Mammary epithelial cell (primary cell): Measurements from ENCODE around the gene IMMP2L.

Experiments
- CTCF ChIP-seq, 2 donors: IDR thresholded peaks in 1 of 2; conservative IDR thresholded peaks in 1 of 2; 2 replicates each; pipeline ENCODE4 v1.5.1; 2011 to 2012; ENCODE audit warnings: inconsistent platforms in 2 of 2, low read length in 2 of 2, mild to moderate bottlenecking in 2 of 2, control low read depth in 1 of 2, low read depth in 1 of 2; ENCODE audit not compliant: insufficient read depth in 1 of 2; ENCODE audit errors: extremely low read depth in 1 of 2
- EZH2 ChIP-seq: IDR thresholded peaks from 2 replicates; pipeline ENCODE4 v1.6.1; 2012; ENCODE audit warnings: low read length, inconsistent platforms, borderline replicate concordance

- TF ChIP-seq EZH2 (no peak), CTCF (conservative IDR thresholded peaks at IDR 0.05 in 1 of 2, IDR thresholded peaks at IDR 0.05 in 1 of 2; ENCODE audit: extremely low read depth in 1 of 2, insufficient read depth in 1 of 2, low read depth in 1 of 2, low read length in 2 of 2) (no peak)
Observed at GRCh38 chr7:111018960-111019736, 543.1 kb downstream of the IMMP2L start.
